Measurements from ENCODE around the gene CDH4. TPM values are rescaled to one million over a fixed set of nuclear protein-coding genes. Genes with fewer than 3 reads are reported as not detected.

Gene CDH4
- total RNA-seq, 1 donor from 2014 or later, result 8.9 TPM

DNA sequence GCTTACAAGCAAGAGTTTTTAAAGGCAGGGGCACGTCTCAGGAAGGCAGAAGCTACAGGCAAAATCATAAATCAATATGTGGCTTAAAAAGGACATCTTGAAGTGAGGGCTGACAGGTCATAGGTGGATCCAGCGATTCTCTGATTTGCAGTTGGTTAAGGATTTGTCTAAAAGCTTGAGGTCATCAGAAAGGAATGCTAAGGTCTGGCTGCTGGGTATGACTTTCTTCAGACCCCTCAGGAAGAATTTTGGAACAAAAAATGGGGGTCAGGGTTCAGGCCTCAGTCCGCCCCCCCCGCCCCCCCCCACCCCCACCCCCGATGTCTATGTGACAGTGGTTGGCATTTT, 261.9 kb downstream of the CDH4 start:
- H3K27ac Mint-ChIP-seq (ENCODE audit: unreplicated experiment), result peak overlapping the region; percentile 40
- H3K9me3 Mint-ChIP-seq, result peaks cover 7% of the 10 kb centered on the region
- H3K27me3 Mint-ChIP-seq (ENCODE audit: low read depth), result peaks cover 3% of the 10 kb centered on the region
- DNase-seq (ENCODE audit: low read depth, low spot score), result no peak
- peaks cover 32% of the 10 kb centered on the region for H3K4me1 Mint-ChIP-seq
- H3K4me3 Mint-ChIP-seq, result no peak overlapping the region
- TF ChIP-seq, protein P1, sequence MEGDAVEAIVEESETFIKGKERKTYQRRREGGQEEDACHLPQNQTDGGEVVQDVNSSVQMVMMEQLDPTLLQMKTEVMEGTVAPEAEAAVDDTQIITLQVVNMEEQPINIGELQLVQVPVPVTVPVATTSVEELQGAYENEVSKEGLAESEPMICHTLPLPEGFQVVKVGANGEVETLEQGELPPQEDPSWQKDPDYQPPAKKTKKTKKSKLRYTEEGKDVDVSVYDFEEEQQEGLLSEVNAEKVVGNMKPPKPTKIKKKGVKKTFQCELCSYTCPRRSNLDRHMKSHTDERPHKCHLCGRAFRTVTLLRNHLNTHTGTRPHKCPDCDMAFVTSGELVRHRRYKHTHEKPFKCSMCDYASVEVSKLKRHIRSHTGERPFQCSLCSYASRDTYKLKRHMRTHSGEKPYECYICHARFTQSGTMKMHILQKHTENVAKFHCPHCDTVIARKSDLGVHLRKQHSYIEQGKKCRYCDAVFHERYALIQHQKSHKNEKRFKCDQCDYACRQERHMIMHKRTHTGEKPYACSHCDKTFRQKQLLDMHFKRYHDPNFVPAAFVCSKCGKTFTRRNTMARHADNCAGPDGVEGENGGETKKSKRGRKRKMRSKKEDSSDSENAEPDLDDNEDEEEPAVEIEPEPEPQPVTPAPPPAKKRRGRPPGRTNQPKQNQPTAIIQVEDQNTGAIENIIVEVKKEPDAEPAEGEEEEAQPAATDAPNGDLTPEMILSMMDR (conservative IDR thresholded peaks at IDR 0.05), result no peak
- peaks cover 5% of the 10 kb centered on the region for H3K36me3 Mint-ChIP-seq (ENCODE audit: low read depth)

DNA sequence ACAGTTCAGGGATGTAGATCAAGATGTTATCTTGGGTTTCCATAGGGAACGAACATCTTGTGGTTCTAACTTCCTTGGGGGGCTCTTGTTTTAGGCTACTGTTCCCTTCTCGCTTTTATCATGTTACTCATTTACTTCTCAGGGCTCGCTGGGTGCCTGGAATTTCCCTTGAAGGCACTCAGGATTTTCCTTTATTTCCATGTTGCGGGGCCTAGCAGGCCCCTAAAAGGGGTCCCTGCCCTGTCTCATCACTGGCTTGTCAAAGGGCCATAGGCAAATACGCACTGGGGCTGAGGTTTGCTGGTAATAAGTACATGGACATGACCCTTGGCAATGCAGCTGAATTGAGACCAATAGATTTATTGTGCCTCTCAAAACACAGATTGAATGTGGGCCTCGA, 262.3 kb downstream of the CDH4 start:
- H3K9me3 Mint-ChIP-seq, result peaks cover 7% of the 10 kb centered on the region
- TF ChIP-seq, protein P1 (conservative IDR thresholded peaks at IDR 0.05), result no peak
- peaks cover 5% of the 10 kb centered on the region for H3K36me3 Mint-ChIP-seq (ENCODE audit: low read depth)
- H3K27ac Mint-ChIP-seq (ENCODE audit: unreplicated experiment), result no peak overlapping the region
- H3K4me1 Mint-ChIP-seq, result peaks cover 32% of the 10 kb centered on the region
- no peak overlapping the region for H3K4me3 Mint-ChIP-seq
- DNase-seq (ENCODE audit: low read depth, low spot score), result no peak
- no peaks in the 10 kb centered on the region for H3K27me3 Mint-ChIP-seq (ENCODE audit: low read depth)

DNA sequence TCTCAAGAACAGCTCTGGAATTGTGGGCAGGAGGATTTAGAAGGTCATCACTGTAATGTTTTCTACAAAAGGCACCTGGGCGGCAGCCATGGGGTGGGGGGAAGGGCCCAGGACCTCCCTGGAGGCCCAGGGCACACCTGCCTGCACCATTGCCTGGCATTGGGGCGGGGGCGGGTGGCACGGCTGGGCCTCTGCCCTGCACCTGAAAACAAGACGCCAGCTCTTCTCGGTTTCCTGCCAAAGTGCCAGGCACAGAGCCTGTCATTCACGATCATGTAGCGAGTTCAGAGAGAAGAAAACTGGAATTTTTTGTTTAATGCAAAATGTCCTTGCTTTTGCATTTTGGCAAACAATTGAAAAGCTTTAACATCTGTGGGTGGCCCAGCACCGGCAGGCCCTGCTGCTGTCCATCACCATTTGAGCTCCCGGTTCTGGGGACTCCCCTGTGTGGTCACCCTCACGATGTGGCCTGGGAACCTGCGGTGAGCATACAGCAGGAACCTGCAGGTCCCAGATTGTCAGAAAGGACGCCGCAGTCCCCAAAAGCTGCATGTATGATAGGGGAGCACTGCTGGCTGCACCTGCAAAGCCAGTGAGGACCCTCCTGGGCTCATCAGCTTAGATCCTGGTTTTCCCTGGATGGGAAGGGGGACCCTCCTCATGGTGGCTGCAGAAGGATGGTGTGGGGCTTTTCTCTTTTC, 262.9 kb downstream of the CDH4 start:
- TF ChIP-seq, protein P1 (conservative IDR thresholded peaks at IDR 0.05), result no peak
- H3K27me3 Mint-ChIP-seq (ENCODE audit: low read depth), result no peaks in the 10 kb centered on the region
- H3K27ac Mint-ChIP-seq (ENCODE audit: unreplicated experiment), result no peak overlapping the region
- no peak for DNase-seq (ENCODE audit: low read depth, low spot score)
- peaks cover 32% of the 10 kb centered on the region for H3K4me1 Mint-ChIP-seq
- no peak overlapping the region for H3K4me3 Mint-ChIP-seq
- H3K36me3 Mint-ChIP-seq (ENCODE audit: low read depth), result peaks cover 5% of the 10 kb centered on the region
- peaks cover 7% of the 10 kb centered on the region for H3K9me3 Mint-ChIP-seq

DNA sequence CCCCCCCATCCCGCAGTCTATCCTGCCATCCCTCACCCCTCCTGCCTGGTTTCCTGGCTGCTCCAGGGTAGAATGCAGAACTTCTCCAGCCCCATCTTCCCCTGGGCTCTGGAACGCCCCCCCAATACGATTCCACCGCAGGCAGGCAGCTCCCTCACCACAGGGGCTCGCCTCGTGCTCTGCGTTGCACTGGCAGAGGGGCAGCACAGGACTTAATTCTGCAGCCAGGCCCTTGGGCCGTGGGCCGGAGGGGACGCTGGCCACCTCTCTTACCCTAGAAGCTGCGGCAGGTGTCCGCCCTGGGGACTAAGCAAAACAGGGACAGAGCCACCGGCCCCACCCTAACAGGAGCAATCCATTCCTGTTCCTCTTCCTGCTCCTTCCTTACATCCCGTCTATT, 263.9 kb downstream of the CDH4 start:
- H3K27ac Mint-ChIP-seq (ENCODE audit: unreplicated experiment), result peak overlapping the region; percentile 81
- peaks cover 36% of the 10 kb centered on the region for H3K4me1 Mint-ChIP-seq
- H3K4me3 Mint-ChIP-seq, result no peak overlapping the region

DNA sequence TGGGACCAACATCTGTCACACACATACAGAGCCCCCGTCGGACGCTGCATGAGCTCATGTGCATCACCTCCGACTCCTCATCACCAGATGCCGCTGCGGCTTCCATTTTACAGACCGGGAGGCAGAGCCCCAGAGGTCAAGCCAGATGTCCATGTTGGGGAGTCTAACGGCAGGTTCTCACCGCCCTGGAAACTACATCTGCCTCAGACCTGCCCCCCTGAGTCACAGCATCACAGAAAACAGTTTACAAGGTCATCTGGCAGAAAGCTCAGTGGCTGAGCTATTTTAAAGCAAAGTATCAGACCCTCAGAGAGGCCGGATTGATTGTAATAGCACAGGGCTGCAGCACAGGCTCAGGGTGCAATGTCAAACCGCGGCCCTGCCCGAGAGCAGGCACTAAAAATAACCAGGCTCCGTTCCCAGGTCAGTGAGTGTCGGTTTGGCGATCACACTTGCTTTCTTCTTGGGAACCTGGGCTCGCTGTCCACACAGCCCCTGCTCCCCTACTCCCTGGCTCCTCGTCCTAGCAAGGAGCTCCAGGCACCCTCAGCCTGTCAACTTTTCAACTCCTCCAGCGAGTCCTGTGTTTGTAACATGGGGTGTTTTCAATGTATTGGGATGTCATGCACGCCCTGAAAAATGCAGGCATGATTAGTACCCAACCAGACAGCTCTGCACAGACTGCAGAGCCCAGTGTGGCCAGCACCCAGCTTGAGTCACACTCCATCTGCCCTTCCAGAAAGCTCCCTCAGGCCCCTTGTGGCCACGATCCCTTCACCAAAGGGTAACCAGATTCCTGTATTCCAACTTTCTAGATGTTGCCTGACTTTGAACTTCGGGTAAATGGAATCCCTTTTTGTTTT, 264.5 kb downstream of the CDH4 start:
- peaks cover 7% of the 10 kb centered on the region for H3K9me3 Mint-ChIP-seq
- H3K27me3 Mint-ChIP-seq (ENCODE audit: low read depth), result no peaks in the 10 kb centered on the region
- peaks cover 5% of the 10 kb centered on the region for H3K36me3 Mint-ChIP-seq (ENCODE audit: low read depth)
- H3K4me3 Mint-ChIP-seq, result no peak overlapping the region
- peaks cover 39% of the 10 kb centered on the region for H3K4me1 Mint-ChIP-seq
- no peak for DNase-seq (ENCODE audit: low read depth, low spot score)
- TF ChIP-seq, protein P1 (conservative IDR thresholded peaks at IDR 0.05), result no peak
- H3K27ac Mint-ChIP-seq (ENCODE audit: unreplicated experiment), result peak overlapping the region; percentile 81

More for the DNA sequence above, 263.9 kb downstream of the CDH4 start:
- DNase-seq (ENCODE audit: low read depth, low spot score), result no peak
- Mint-ChIP-seq H3K27me3 (ENCODE audit: low read depth) (no peaks in the 10 kb centered on the region), H3K36me3 (ENCODE audit: low read depth) (peaks cover 5% of the 10 kb centered on the region), H3K9me3 (peaks cover 7% of the 10 kb centered on the region)
- TF ChIP-seq, protein P1 (conservative IDR thresholded peaks at IDR 0.05), result no peak

All from neural crest cell (in vitro differentiated cells).